HK-2 (cell line): Measurements from ENCODE around the gene CNNM3.
"Not testable (repeated sequence)": the region's sequence is repeated elsewhere in the genome, so short reads cannot be mapped to it uniquely, and the experiment has no call there.

ENCODE experiments used
- DNase-seq: peaks from one replicate; pipeline ENCODE4 v3.0.0-alpha.2; 2018; ENCODE audit not compliant: unreplicated experiment

Gene CNNM3

GRCh38 chr2:96839293-96839874 lies 23.3 kb downstream of the CNNM3 start:
- DNase-seq, result no peak

GRCh38 chr2:96839875-96840850 lies 24.1 kb downstream of the CNNM3 start:
- no peak for DNase-seq

GRCh38 chr2:96841701-96842495 lies 25.8 kb downstream of the CNNM3 start:
- DNase-seq, result no peak

GRCh38 chr2:96842600-96842999 lies 26.5 kb downstream of the CNNM3 start:
- no peak for DNase-seq

GRCh38 chr2:96843538-96844268 lies 27.6 kb downstream of the CNNM3 start, which contains the start of gene ANKRD23:
Gene ANKRD23 (minus strand): TSS chr2:96844021. CDS start chr2:96843992, 29 bp downstream.
- DNase-seq, result no peak

- no peak for DNase-seq
Measured at GRCh38 chr2:96844405-96844808, 28.3 kb downstream of the CNNM3 start.

- no peak for DNase-seq
Measured at GRCh38 chr2:96846825-96847224, 30.8 kb downstream of the CNNM3 start.

GRCh38 chr2:96847586-96847985 lies 31.5 kb downstream of the CNNM3 start:
- DNase-seq, result no peak

GRCh38 chr2:96848264-96848663 lies 32.2 kb downstream of the CNNM3 start:
- DNase-seq, result no peak

- DNase-seq, result no peak
Measured at GRCh38 chr2:96852667-96853066, 36.6 kb downstream of the CNNM3 start.

GRCh38 chr2:96853321-96853720 lies 37.3 kb downstream of the CNNM3 start:
- DNase-seq, result no peak

GRCh38 chr2:96856776-96857666 lies 41.0 kb downstream of the CNNM3 start:
- peak; percentile 42 for DNase-seq

GRCh38 chr2:96857667-96858372 lies 41.8 kb downstream of the CNNM3 start, which contains the start of gene ANKRD39:
Gene ANKRD39 (minus strand): TSS chr2:96858016. CDS start chr2:96857987, 29 bp downstream.
- peak; percentile 99 for DNase-seq

- no peak for DNase-seq
Measured at GRCh38 chr2:96859099-96859649, 43.1 kb downstream of the CNNM3 start.

- DNase-seq, result no peak
Measured at GRCh38 chr2:96859681-96860064, 43.6 kb downstream of the CNNM3 start.

- DNase-seq, result no peak
Measured at GRCh38 chr2:96860065-96861029, 44.3 kb downstream of the CNNM3 start.

GRCh38 chr2:96861074-96861473 lies 45.0 kb downstream of the CNNM3 start:
- no peak for DNase-seq

GRCh38 chr2:96863056-96863455 lies 47.0 kb downstream of the CNNM3 start:
- not testable (repeated sequence) for DNase-seq
